ENCODE data around the gene DOHH.

GRCh38 chr19:3476830-3477229 is 23.6 kb downstream of the DOHH start:
- no peak for TF ChIP-seq CTCF (IDR thresholded peaks at IDR 0.05)
- TF ChIP-seq POLR2AphosphoS5 (IDR thresholded peaks at IDR 0.05): no peak
- TF ChIP-seq POLR2A (IDR thresholded peaks at IDR 0.05): no peak

All from gastroesophageal sphincter (tissue), 3 donors.